Vagina (tissue), 2 donors: ENCODE data around the gene CD9. TPM values are rescaled to one million over a fixed set of nuclear protein-coding genes. Genes with fewer than 3 reads are reported as not detected.

Experiments
- DNase-seq, 2 donors: peaks; one replicate each; pipeline ENCODE4 v3.0.0-alpha.2; 2017; ENCODE audit errors: extremely low spot score in 2 of 2
- H3K27ac ChIP-seq: fragments of 200-600 bp; sonication (generic); one replicate; pipeline ENCODE4 v1.5.1; 2019
- H3K27me3 ChIP-seq: fragments of 200-600 bp; sonication (generic); one replicate; pipeline ENCODE4 v1.5.1; 2019
- H3K36me3 ChIP-seq, 2 donors: fragments of 200-600 bp; sonication (generic); one replicate each; pipeline ENCODE4 v1.5.1; 2017 to 2019
- H3K4me1 ChIP-seq: fragments of 200-600 bp; sonication (generic); one replicate; pipeline ENCODE4 v1.5.1; 2019
- H3K4me3 ChIP-seq, 2 donors: fragments of 200-600 bp; sonication (generic); 1 replicate in 1 of 2; 2 replicates in 1 of 2; pipeline ENCODE4 v1.5.1; 2016 to 2019
- H3K9me3 ChIP-seq: fragments of 200-600 bp; sonication (generic); one replicate; pipeline ENCODE4 v1.5.1; 2019
- POLR2A ChIP-seq, 2 donors: fragments of 450-650 bp; IDR thresholded peaks; one replicate each; pipeline ENCODE4 v1.6.1; 2017; ENCODE audit warnings: antibody characterized with exemption in 2 of 2, mild to moderate bottlenecking in 2 of 2, moderate library complexity in 2 of 2
- POLR2AphosphoS5 ChIP-seq, 2 donors: sonication (generic); formaldehyde crosslinking; IDR thresholded peaks; one replicate each; pipeline ENCODE4 v1.9.0; 2017; ENCODE audit warnings: antibody characterized with exemption in 2 of 2, mild to moderate bottlenecking in 2 of 2, low read depth in 1 of 2; ENCODE audit not compliant: insufficient read depth in 1 of 2
- intact Hi-C: fragments of 100-400 bp; cut with DNase I; formaldehyde crosslinking; loops from one replicate; pipeline ENCODE4 v1.15.1; 2023
- total RNA-seq: library from RNA; depleted of rRNA; stranded (reverse); fragments of >200 nt; gene quantifications from one replicate; pipeline ENCODE4 v1.2.3, GENCODE V29; 2016
- TF ChIP-seq, protein P1 (sequence below), 3 experiments: fragments of 450-650 bp in 2 of 3; fragments of 200-600 bp in 1 of 3; sonication (generic) in 1 of 3; IDR thresholded peaks; one replicate each; pipeline ENCODE4 v1.5.1; 2017 to 2019; ENCODE audit warnings: antibody characterized with exemption in 3 of 3, mild to moderate bottlenecking in 2 of 3, moderate library complexity in 2 of 3

The CD9 gene
- total RNA-seq, 1 donor from 2014 or later = 366 TPM

DNA sequence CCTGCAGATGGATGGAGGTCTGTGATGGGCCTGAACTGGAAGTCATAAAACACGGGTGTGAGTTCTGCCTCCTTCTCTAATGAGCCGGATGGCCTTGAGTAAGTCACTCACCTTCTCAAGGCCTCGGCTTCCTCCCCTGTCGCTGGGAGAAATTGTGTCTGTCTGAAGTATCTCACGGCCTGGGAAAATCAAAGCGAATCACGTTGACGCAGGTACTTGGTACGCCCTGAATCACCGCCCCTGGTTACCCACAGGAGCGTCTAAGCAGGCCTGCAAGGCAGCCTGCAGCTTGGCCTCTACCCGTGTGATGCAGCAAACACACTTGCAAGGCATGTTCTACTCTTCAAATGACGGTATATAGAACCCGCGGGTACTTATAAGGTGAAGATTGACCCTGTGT, 28.1 kb upstream of the CD9 start:
- no peak for DNase-seq
- intact Hi-C loops = no loop called here

DNA sequence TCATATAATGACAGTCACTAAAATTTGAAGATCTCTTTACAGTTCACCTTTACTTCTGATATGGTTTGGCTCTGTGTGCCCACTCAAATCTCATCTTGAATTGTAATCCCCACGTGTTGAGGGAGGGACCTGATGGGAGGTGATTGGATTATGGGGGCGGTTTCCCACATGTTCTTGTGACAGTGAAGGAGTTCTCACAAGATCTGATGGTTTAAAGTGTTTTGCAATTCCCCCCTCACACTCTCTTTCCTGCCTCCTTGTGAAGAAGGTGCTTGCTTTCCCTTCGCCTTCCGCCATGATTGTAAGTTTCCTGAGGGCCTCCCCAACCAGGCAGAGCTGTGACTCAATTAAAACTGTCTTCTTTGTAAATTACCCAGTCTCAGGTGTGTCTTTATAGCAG, 27.3 kb upstream of the CD9 start:
- TF ChIP-seq POLR2A (IDR thresholded peaks at IDR 0.05) (no peak), POLR2AphosphoS5 (IDR thresholded peaks at IDR 0.05; ENCODE audit: insufficient read depth in 1 of 2, low read depth in 1 of 2) (no peak)
- TF ChIP-seq, protein P1, sequence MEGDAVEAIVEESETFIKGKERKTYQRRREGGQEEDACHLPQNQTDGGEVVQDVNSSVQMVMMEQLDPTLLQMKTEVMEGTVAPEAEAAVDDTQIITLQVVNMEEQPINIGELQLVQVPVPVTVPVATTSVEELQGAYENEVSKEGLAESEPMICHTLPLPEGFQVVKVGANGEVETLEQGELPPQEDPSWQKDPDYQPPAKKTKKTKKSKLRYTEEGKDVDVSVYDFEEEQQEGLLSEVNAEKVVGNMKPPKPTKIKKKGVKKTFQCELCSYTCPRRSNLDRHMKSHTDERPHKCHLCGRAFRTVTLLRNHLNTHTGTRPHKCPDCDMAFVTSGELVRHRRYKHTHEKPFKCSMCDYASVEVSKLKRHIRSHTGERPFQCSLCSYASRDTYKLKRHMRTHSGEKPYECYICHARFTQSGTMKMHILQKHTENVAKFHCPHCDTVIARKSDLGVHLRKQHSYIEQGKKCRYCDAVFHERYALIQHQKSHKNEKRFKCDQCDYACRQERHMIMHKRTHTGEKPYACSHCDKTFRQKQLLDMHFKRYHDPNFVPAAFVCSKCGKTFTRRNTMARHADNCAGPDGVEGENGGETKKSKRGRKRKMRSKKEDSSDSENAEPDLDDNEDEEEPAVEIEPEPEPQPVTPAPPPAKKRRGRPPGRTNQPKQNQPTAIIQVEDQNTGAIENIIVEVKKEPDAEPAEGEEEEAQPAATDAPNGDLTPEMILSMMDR (IDR thresholded peaks at IDR 0.05) = no peak
- no peaks in the 10 kb centered on the region for H3K27me3 ChIP-seq
- H3K9me3 ChIP-seq = no peaks in the 10 kb centered on the region
- no peak overlapping the region for H3K4me3 ChIP-seq
- intact Hi-C loops = no loop called here
- peaks cover 5% of the 10 kb centered on the region for H3K4me1 ChIP-seq
- DNase-seq = no peak
- no peak overlapping the region for H3K27ac ChIP-seq
- H3K36me3 ChIP-seq = no peaks in the 10 kb centered on the region

More for the DNA sequence above, 28.1 kb upstream of the CD9 start:
- no peak overlapping the region for H3K27ac ChIP-seq
- H3K4me1 ChIP-seq = peaks cover 13% of the 10 kb centered on the region
- no peak overlapping the region for H3K4me3 ChIP-seq
- no peaks in the 10 kb centered on the region for H3K9me3 ChIP-seq
- no peaks in the 10 kb centered on the region for H3K27me3 ChIP-seq
- H3K36me3 ChIP-seq = no peaks in the 10 kb centered on the region
- TF ChIP-seq POLR2A (IDR thresholded peaks at IDR 0.05) (no peak), POLR2AphosphoS5 (IDR thresholded peaks at IDR 0.05; ENCODE audit: insufficient read depth in 1 of 2, low read depth in 1 of 2) (no peak)
- TF ChIP-seq, protein P1 (IDR thresholded peaks at IDR 0.05) = no peak

DNA sequence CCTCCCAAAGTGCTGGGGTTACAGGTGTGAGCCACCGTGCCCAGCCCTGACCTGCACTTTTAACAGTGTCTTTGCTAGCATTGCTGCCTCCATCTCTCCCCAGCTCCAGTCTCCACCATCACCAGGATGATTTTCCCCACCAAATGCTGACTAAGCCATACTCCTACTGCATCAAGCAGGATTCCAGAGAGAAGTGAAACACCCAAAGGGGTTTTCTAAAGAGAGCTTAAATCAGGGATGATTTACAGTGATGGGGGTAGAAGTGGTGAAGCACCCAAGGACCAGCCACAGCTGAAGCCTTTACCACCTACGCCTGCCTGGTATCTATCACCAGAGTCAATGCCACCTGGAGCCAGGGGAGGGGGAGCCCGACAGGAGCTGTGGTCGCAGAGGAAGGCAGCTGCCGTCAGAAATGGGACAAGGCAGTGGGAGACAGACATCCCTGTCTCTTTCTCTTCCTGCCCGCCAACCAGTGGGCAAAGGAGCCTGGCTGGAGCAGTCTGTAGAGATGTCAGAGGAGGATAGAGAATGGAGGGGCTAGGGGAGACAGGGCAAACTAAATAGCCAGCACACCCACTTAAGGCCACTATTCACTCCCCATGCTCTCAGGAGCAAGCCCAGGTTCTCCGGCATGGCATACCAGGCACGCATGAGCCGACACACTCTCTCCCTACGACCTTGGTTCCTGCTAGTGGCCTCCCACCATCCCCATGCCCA, 22.4 kb upstream of the CD9 start:
- H3K4me1 ChIP-seq = peaks cover 41% of the 10 kb centered on the region
- no peaks in the 10 kb centered on the region for H3K9me3 ChIP-seq
- H3K36me3 ChIP-seq = no peaks in the 10 kb centered on the region
- no peak for DNase-seq
- TF ChIP-seq, protein P1 (IDR thresholded peaks at IDR 0.05) = no peak
- TF ChIP-seq POLR2A (IDR thresholded peaks at IDR 0.05) (no peak), POLR2AphosphoS5 (IDR thresholded peaks at IDR 0.05; ENCODE audit: insufficient read depth in 1 of 2, low read depth in 1 of 2) (no peak)
- intact Hi-C loops = no loop called here
- no peaks in the 10 kb centered on the region for H3K27me3 ChIP-seq
- no peak overlapping the region for H3K27ac ChIP-seq
- no peak overlapping the region for H3K4me3 ChIP-seq

DNA sequence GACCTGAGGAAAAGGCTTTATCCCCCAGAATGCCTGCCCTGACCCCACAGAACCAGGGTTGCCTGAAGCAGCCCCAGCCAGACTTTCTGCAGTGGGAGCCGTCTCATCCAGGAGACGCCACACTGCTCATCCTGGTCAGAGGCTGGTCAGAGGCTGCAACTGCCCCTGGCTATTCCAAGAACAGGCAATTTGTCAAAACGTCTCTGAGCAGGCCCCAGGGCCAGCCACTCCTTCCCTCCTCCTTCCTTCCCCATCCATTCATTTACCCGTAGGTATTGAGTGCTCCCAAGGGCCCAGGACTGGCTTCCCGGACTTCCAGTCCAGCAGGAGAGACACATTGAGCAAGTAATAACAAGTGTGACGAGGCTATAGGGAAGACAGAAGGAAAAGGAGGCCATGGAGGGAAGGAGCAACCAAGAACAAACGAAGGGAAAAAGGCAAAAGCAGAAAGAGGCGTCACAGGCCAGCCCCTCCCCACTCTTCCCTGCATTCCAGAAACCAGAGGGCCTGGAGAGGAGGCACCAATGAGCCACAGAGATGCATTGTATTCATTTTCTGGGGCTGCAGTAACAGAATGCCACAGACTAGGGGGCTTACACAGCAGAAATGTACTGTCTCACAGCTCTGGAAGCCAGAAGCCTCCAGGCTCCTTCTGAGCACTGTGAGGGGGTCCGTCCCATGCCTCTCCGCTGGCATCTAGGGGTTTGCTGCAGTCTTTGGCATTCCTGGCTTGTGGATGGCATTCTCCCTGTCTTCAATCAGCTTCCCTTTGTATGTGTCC, 21.0 kb upstream of the CD9 start:
- Histone ChIP-seq H3K36me3 (no peaks in the 10 kb centered on the region), H3K4me3 (no peak overlapping the region), H3K27ac (no peak overlapping the region), H3K9me3 (no peaks in the 10 kb centered on the region), H3K27me3 (no peaks in the 10 kb centered on the region), H3K4me1 (peaks cover 50% of the 10 kb centered on the region)
- TF ChIP-seq, protein P1 (IDR thresholded peaks at IDR 0.05) = no peak
- TF ChIP-seq POLR2A (IDR thresholded peaks at IDR 0.05) (no peak), POLR2AphosphoS5 (IDR thresholded peaks at IDR 0.05; ENCODE audit: insufficient read depth in 1 of 2, low read depth in 1 of 2) (no peak)
- intact Hi-C loops = no loop called here
- no peak for DNase-seq
